ENCODE results near the gene DNASE2. TPM values are rescaled to one million over a fixed set of nuclear protein-coding genes. Genes with fewer than 3 reads are reported as not detected.
"Not testable (repeated sequence)": the region's sequence is repeated elsewhere in the genome, so short reads cannot be mapped to it uniquely, and the experiment has no call there.

DNASE2 gene
- total RNA-seq, 1 experiment from 2014 or later, result 22.7 TPM

DNA sequence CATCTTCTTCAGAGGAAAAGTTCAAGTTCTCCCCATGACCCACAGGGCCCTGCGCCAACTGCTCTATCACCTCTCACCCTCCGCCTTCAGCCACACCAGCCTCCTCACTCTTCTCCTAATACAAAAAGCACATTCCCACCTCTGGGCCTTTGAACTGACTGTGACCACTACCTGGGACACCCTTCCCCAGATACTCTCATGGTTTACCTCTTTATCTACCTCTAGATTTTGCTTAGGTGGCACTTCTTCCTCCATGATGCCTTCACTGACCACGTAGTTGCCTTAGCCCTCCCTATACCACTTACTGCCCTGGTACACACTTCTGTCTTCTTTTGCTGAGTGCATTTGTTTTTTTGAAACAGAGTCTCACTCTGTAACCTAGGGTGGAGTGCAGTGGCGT, 41.7 kb upstream of the DNASE2 start:
- Histone ChIP-seq H3K27ac (ENCODE audit: low read depth, low read length, poor library complexity, severe bottlenecking) (no peak overlapping the region), H3K9me3 (ENCODE audit: low read depth, low read length, poor library complexity, severe bottlenecking) (no peaks in the 10 kb centered on the region), H3K4me1 (ENCODE audit: insufficient read depth, low read length, poor library complexity, severe bottlenecking) (no peaks in the 10 kb centered on the region), H3K27me3 (replicated peaks; ENCODE audit: insufficient read depth, low read depth, low read length, poor library complexity) (no peaks in the 10 kb centered on the region), H3K4me3 (ENCODE audit: low read depth, low read length, poor library complexity, severe bottlenecking) (no peak overlapping the region), H3K36me3 (ENCODE audit: insufficient read depth, low read length, poor library complexity, severe bottlenecking) (peaks cover 48% of the 10 kb centered on the region)
- TF ChIP-seq, protein P1, sequence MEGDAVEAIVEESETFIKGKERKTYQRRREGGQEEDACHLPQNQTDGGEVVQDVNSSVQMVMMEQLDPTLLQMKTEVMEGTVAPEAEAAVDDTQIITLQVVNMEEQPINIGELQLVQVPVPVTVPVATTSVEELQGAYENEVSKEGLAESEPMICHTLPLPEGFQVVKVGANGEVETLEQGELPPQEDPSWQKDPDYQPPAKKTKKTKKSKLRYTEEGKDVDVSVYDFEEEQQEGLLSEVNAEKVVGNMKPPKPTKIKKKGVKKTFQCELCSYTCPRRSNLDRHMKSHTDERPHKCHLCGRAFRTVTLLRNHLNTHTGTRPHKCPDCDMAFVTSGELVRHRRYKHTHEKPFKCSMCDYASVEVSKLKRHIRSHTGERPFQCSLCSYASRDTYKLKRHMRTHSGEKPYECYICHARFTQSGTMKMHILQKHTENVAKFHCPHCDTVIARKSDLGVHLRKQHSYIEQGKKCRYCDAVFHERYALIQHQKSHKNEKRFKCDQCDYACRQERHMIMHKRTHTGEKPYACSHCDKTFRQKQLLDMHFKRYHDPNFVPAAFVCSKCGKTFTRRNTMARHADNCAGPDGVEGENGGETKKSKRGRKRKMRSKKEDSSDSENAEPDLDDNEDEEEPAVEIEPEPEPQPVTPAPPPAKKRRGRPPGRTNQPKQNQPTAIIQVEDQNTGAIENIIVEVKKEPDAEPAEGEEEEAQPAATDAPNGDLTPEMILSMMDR (conservative IDR thresholded peaks at IDR 0.05; ENCODE audit: low read depth, low read length), result no peak
- no peak for TF ChIP-seq EZH2 (IDR thresholded peaks at IDR 0.05; ENCODE audit: borderline replicate concordance, low read depth, low read length, poor library complexity, severe bottlenecking)
- intact Hi-C loops (cut with micrococcal nuclease; ENCODE audit: unreplicated experiment), result no loop called here
- DNase-seq (ENCODE audit: low spot score), result no peak
- CTCF ChIA-PET, result no interaction called here
- POLR2A ChIA-PET (ENCODE audit: low non-redundant PET), result no interaction called here
- BruUV-seq (replicated peaks), result no TSS peak

DNA sequence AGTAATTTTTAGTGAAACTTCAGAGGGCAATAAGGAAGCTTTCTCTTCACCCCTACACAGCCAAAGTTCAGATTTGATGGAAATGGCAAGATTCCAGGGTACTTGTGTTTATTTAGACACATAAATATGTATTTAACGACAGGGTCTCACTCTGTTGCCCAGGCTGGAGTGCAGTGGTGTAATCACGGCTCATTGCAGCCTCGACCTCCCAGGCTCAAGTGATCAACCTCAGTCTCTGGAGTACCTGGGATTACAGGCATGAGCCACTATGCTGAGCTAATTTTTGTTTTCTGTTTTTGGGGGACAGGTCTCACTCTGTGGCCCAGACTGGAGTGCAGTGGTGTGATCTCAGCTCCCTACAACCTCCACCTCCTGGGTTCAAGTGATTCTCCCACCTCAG, 39.8 kb upstream of the DNASE2 start:
- Histone ChIP-seq H3K36me3 (ENCODE audit: insufficient read depth, low read length, poor library complexity, severe bottlenecking) (peaks cover 33% of the 10 kb centered on the region), H3K27me3 (replicated peaks; ENCODE audit: insufficient read depth, low read depth, low read length, poor library complexity) (no peaks in the 10 kb centered on the region), H3K4me1 (ENCODE audit: insufficient read depth, low read length, poor library complexity, severe bottlenecking) (no peaks in the 10 kb centered on the region), H3K4me3 (ENCODE audit: low read depth, low read length, poor library complexity, severe bottlenecking) (no peak overlapping the region), H3K9me3 (ENCODE audit: low read depth, low read length, poor library complexity, severe bottlenecking) (no peaks in the 10 kb centered on the region), H3K27ac (ENCODE audit: low read depth, low read length, poor library complexity, severe bottlenecking) (no peak overlapping the region)
- no TSS peak for BruUV-seq (replicated peaks)
- ChIA-PET CTCF (no interaction called here), POLR2A (ENCODE audit: low non-redundant PET) (no interaction called here)
- no peak for DNase-seq (ENCODE audit: low spot score)
- TF ChIP-seq EZH2 (IDR thresholded peaks at IDR 0.05; ENCODE audit: borderline replicate concordance, low read depth, low read length, poor library complexity, severe bottlenecking), result no peak
- TF ChIP-seq, protein P1 (conservative IDR thresholded peaks at IDR 0.05; ENCODE audit: low read depth, low read length), result no peak
- intact Hi-C loops (cut with micrococcal nuclease; ENCODE audit: unreplicated experiment), result no loop called here

DNA sequence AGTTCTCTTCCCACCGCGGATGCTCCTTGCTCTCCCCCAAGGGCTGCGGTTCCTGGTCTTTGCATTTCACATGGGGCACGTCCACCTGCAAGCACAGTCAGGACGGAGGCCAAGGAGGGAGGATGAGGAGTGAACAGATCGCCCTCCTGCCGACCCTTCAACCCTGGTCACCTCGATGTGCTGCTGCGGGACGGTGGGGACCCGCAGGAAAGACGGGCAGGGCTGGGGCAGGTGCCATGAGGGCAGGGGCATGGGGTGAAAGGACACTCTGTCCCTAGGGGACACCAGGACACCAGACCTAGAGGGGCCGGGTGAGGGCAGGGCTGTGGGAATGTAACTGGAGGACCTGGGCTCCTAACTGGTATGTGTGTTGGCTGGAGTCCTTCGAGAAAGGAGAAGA, 37.0 kb upstream of the DNASE2 start:
- no peak for DNase-seq (ENCODE audit: low spot score)
- H3K4me3 ChIP-seq (ENCODE audit: low read depth, low read length, poor library complexity, severe bottlenecking), result no peak overlapping the region
- H3K4me1 ChIP-seq (ENCODE audit: insufficient read depth, low read length, poor library complexity, severe bottlenecking), result peaks cover 12% of the 10 kb centered on the region
- peaks cover 12% of the 10 kb centered on the region for H3K36me3 ChIP-seq (ENCODE audit: insufficient read depth, low read length, poor library complexity, severe bottlenecking)
- ChIA-PET CTCF (no interaction called here), POLR2A (ENCODE audit: low non-redundant PET) (no interaction called here)
- no peak overlapping the region for H3K27ac ChIP-seq (ENCODE audit: low read depth, low read length, poor library complexity, severe bottlenecking)
- intact Hi-C loops (cut with micrococcal nuclease; ENCODE audit: unreplicated experiment), result no loop called here
- no TSS peak for BruUV-seq (replicated peaks)
- no peaks in the 10 kb centered on the region for H3K27me3 ChIP-seq (replicated peaks; ENCODE audit: insufficient read depth, low read depth, low read length, poor library complexity)
- no peaks in the 10 kb centered on the region for H3K9me3 ChIP-seq (ENCODE audit: low read depth, low read length, poor library complexity, severe bottlenecking)
- TF ChIP-seq, protein P1 (conservative IDR thresholded peaks at IDR 0.05; ENCODE audit: low read depth, low read length), result no peak
- TF ChIP-seq EZH2 (IDR thresholded peaks at IDR 0.05; ENCODE audit: borderline replicate concordance, low read depth, low read length, poor library complexity, severe bottlenecking), result no peak

DNA sequence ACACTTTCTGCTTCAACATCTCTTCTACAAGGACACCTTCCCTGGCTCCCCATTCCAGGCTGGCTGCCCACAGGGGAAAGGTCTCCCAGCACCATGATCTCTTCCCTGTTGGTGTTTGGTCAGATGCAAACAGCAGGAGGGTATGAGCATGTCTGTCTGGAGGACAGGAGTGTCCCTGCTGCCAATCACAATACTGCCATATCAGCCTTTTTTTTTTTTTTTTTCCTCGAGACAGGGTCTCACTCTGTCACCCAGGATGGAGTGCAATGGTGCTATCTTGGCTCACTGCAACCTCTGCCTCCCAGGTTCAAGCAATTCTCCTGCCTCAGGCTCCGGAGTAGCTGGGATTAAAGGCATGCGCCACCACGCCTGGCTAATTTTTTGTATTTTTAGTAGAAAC, 34.6 kb upstream of the DNASE2 start:
- DNase-seq (ENCODE audit: low spot score); H3K27me3 ChIP-seq (replicated peaks; ENCODE audit: insufficient read depth, low read depth, low read length, poor library complexity); H3K36me3 ChIP-seq (ENCODE audit: insufficient read depth, low read length, poor library complexity, severe bottlenecking); BruUV-seq (replicated peaks); H3K27ac ChIP-seq (ENCODE audit: low read depth, low read length, poor library complexity, severe bottlenecking); H3K4me3 ChIP-seq (ENCODE audit: low read depth, low read length, poor library complexity, severe bottlenecking); POLR2A ChIA-PET (ENCODE audit: low non-redundant PET); H3K9me3 ChIP-seq (ENCODE audit: low read depth, low read length, poor library complexity, severe bottlenecking); intact Hi-C loops (cut with micrococcal nuclease; ENCODE audit: unreplicated experiment): not testable (repeated sequence)
- CTCF ChIA-PET, result interaction anchor here (0.7 kb wide), 1 partner anchor 9 kb away, joined by 8 read pairs; no protein-coding TSS in a partner anchor
- H3K4me1 ChIP-seq (ENCODE audit: insufficient read depth, low read length, poor library complexity, severe bottlenecking), result peaks cover 26% of the 10 kb centered on the region

Measured in A673 (cell line).